Caco-2 (cell line): ENCODE results near the gene MED19. TPM values are rescaled to one million over a fixed set of nuclear protein-coding genes. Genes with fewer than 3 reads are reported as not detected.
A peak's percentile ranks its signal among the peaks of the same experiment; 100 is the strongest.

ENCODE experiments used
- Bru-seq: library from RNA; stranded (reverse); fragments of 400-500 nt; gene quantifications from one replicate; lab custom pipeline; 2021; lab: Mats Ljungman, UMichigan
- BruChase-seq, 2 experiments: library from RNA; stranded (reverse); fragments of 400-500 nt; gene quantifications; one replicate each; lab custom pipeline; 2021; lab: Mats Ljungman, UMichigan
- BruUV-seq: library from RNA; stranded (reverse); fragments of 400-500 nt; replicated peaks from 2 replicates; lab custom pipeline; 2021; lab: Mats Ljungman, UMichigan
- CTCF ChIA-PET: fragments of 300-600 bp; sonication (Branson Sonifier 250); formaldehyde crosslinking; loops from one replicate; lab custom pipeline; 2022; ENCODE audit warnings: antibody characterized with exemption; lab: Charles Lee
- POLR2A ChIA-PET: fragments of 300-600 bp; sonication (Branson Sonifier 250); formaldehyde crosslinking; loops from one replicate; lab custom pipeline; 2022; ENCODE audit warnings: antibody characterized with exemption; lab: Charles Lee
- DNase-seq, 2 experiments: peaks; one replicate each; pipeline versions ENCODE4 v3.0.0 to v3.0.0-alpha.2; 2020 to 2022
- H3K27me3 ChIP-seq: replicated peaks from 2 replicates; pipeline ENCODE4 v1.6.0; 2011; ENCODE audit warnings: low read length; ENCODE audit not compliant: control insufficient read depth, insufficient read depth
- H3K36me3 ChIP-seq: 2 replicates; pipeline ENCODE4 v1.5.1; 2011; ENCODE audit warnings: low read length; ENCODE audit not compliant: control insufficient read depth, insufficient read depth
- H3K4me1 ChIP-seq: fragments of 250-450 bp; sonication (Bioruptor Pico); 2 replicates; pipeline ENCODE4 v1.5.1; 2020; ENCODE audit warnings: mild to moderate bottlenecking
- H3K4me3 ChIP-seq: 2 replicates; pipeline ENCODE4 v1.5.1; 2011; ENCODE audit warnings: low read depth, mild to moderate bottlenecking, control low read depth, low read length
- H3K9me3 ChIP-seq: fragments of 250-450 bp; sonication (Bioruptor Pico); 2 replicates; pipeline ENCODE4 v1.5.1; 2020; ENCODE audit warnings: mild to moderate bottlenecking, moderate library complexity
- H3K27ac Mint-ChIP-seq: one replicate; pipeline ENCODE4 v1.8.0; 2022; ENCODE audit warnings: mixed read lengths; ENCODE audit not compliant: unreplicated experiment
- H3K27me3 Mint-ChIP-seq: one replicate; pipeline ENCODE4 v1.8.0; 2022; ENCODE audit warnings: mixed read lengths; ENCODE audit not compliant: insufficient read depth, unreplicated experiment
- H3K36me3 Mint-ChIP-seq: one replicate; pipeline ENCODE4 v1.8.0; 2022; ENCODE audit warnings: mild to moderate bottlenecking, mixed read lengths; ENCODE audit not compliant: insufficient read depth, unreplicated experiment
- H3K4me1 Mint-ChIP-seq: one replicate; pipeline ENCODE4 v1.8.0; 2022; ENCODE audit warnings: low read depth, mixed read lengths; ENCODE audit not compliant: unreplicated experiment
- H3K4me3 Mint-ChIP-seq: one replicate; pipeline ENCODE4 v1.8.0; 2022; ENCODE audit warnings: mild to moderate bottlenecking, moderate library complexity, mixed read lengths; ENCODE audit not compliant: unreplicated experiment
- H3K9me3 Mint-ChIP-seq: one replicate; pipeline ENCODE4 v1.8.0; 2022; ENCODE audit warnings: mixed read lengths; ENCODE audit not compliant: unreplicated experiment
- intact Hi-C: fragments of 100-400 bp; cut with micrococcal nuclease; formaldehyde crosslinking; loops from one replicate; pipeline ENCODE4 v1.10.0; 2022; ENCODE audit not compliant: unreplicated experiment
- long read RNA-seq: library from polyadenylated mRNA; stranded (forward); transcript quantifications from one replicate; pipeline ENCODE4 v2.0.0, GENCODE V29; 2022
- total RNA-seq: library from RNA; stranded (reverse); gene quantifications from 2 replicates; pipeline ENCODE4 v1.2.3, GENCODE V29; 2022
- TF ChIP-seq, protein P1 (sequence below), 2 experiments: fragments of 200-600 bp in 1 of 2; IDR thresholded peaks; 1 replicate in 1 of 2; 2 replicates in 1 of 2; pipeline versions ENCODE4 v1.5.1 to v1.8.0; 2011 to 2022; ENCODE audit warnings: antibody characterized with exemption in 1 of 2, control low read depth in 1 of 2, inconsistent platforms in 1 of 2, low read depth in 1 of 2, low read length in 1 of 2, mild to moderate bottlenecking in 1 of 2, moderate library complexity in 1 of 2; ENCODE audit not compliant: insufficient read depth in 1 of 2, severe bottlenecking in 1 of 2, unreplicated experiment in 1 of 2

Gene MED19, protein sequence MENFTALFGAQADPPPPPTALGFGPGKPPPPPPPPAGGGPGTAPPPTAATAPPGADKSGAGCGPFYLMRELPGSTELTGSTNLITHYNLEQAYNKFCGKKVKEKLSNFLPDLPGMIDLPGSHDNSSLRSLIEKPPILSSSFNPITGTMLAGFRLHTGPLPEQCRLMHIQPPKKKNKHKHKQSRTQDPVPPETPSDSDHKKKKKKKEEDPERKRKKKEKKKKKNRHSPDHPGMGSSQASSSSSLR
- total RNA-seq (29.2 and 29.7 TPM in 2 replicates), Bru-seq, nascent RNA (percentile 75 among the genes with signal in this experiment), BruChase-seq, experiment 1, labeled RNA remaining after a 2-hour chase (percentile 78 among the genes with signal in this experiment), BruChase-seq, experiment 2, labeled RNA remaining after a 6-hour chase (percentile 76 among the genes with signal in this experiment)
- long read RNA-seq, transcript MED19-202 (5 exons, 1,203 nt) = major isoform, 196 of 212 reads
- long read RNA-seq, partial matches to known transcripts = 4 of 212 reads
- long read RNA-seq, other reads (novel, unspliced or antisense) = 9 of 212 reads

DNA sequence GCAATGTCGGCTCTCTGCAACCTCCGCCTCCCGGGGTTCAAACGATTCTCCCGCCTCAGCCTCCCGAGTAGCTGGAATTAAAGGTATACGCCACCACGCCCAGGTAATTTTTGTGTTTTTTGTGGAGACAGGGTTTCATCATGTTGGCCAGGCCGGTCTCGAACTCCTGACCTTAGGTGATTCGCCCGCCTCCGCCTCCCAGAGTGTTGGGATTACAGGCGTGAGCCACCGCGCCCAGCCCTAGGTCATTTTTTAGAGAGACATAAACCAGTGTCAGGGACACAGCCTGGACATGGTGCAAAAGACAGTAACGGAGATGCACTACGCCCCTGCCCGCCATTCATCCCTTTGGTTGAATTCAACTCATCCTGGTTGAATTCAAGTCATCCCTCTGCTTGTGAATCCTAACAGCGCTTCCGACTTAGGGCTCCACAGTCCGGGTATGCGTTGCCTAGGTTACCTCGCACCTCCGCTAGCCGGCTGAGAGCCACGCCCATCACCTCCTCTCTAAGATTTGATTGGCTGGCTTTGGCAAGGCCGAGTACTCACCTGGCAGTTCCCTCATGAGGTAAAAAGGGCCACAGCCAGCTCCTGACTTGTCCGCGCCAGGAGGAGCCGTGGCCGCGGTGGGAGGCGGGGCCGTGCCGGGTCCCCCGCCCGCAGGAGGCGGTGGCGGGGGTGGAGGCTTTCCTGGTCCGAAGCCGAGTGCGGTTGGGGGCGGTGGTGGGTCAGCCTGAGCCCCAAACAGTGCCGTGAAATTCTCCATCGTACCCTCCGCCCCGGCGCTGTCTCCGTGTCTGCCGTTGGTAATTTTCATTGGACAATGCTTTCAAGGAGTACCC, at the start of gene MED19:
Gene MED19 (minus strand): TSS at position 802 of the 842 bp plus-strand sequence. CDS start 36 bp downstream, at position 766.
- TF ChIP-seq, protein P1, sequence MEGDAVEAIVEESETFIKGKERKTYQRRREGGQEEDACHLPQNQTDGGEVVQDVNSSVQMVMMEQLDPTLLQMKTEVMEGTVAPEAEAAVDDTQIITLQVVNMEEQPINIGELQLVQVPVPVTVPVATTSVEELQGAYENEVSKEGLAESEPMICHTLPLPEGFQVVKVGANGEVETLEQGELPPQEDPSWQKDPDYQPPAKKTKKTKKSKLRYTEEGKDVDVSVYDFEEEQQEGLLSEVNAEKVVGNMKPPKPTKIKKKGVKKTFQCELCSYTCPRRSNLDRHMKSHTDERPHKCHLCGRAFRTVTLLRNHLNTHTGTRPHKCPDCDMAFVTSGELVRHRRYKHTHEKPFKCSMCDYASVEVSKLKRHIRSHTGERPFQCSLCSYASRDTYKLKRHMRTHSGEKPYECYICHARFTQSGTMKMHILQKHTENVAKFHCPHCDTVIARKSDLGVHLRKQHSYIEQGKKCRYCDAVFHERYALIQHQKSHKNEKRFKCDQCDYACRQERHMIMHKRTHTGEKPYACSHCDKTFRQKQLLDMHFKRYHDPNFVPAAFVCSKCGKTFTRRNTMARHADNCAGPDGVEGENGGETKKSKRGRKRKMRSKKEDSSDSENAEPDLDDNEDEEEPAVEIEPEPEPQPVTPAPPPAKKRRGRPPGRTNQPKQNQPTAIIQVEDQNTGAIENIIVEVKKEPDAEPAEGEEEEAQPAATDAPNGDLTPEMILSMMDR (IDR thresholded peaks at IDR 0.05; ENCODE audit: insufficient read depth in 1 of 2, low read depth in 1 of 2, low read length in 1 of 2, severe bottlenecking in 1 of 2, unreplicated experiment in 1 of 2) = no peak
- Mint-ChIP-seq H3K4me1 (peaks cover 18% of the 10 kb centered on the region), H3K4me3 (peak within 1 kb of the TSS; percentile 97), H3K27me3 (no peaks in the 10 kb centered on the region), H3K9me3 (no peaks in the 10 kb centered on the region), H3K27ac (peak within 1 kb of the TSS; percentile 99), H3K36me3 (peaks cover 50% of the 10 kb centered on the region)
- POLR2A ChIA-PET = interaction anchor here (0.6 to 1.6 kb wide), 15 partner anchors 9 to 574 kb away, joined by 3 to 15 read pairs (median 4); partner anchors contain the start of genes CTNND1, SELENOH and SLC43A1
- BruUV-seq = TSS peak; percentile 63
- intact Hi-C loops = loop anchor here (1.0 kb wide), 7 partner anchors 30 to 181 kb away; partner anchors contain the start of genes CLP1, CTNND1, SELENOH and TIMM10
- DNase-seq = peak; percentile 96 to 97
- H3K27me3 ChIP-seq = no peaks in the 10 kb centered on the region
- H3K36me3 ChIP-seq = no peaks in the 10 kb centered on the region; the same call in 1 of the 2 replicates
- H3K9me3 ChIP-seq = no peaks in the 10 kb centered on the region
- H3K4me3 ChIP-seq = peak within 1 kb of the TSS; percentile 91
- peaks cover 6% of the 10 kb centered on the region; the same call in 1 of the 2 replicates for H3K4me1 ChIP-seq
- CTCF ChIA-PET = interaction anchor here (0.5 to 1.4 kb wide), 3 partner anchors 40 to 89 kb away, joined by 3 to 18 read pairs (median 4); partner anchors contain the start of gene BTBD18

GRCh38 chr11:57758174-57758573, 46.2 kb upstream of the MED19 start:
- DNase-seq = no peak
- H3K4me1 ChIP-seq = peaks cover 5% of the 10 kb centered on the region; the same call in 1 of the 2 replicates
- H3K36me3 Mint-ChIP-seq = peaks cover 12% of the 10 kb centered on the region
- H3K4me3 ChIP-seq = no peak overlapping the region
- no peaks in the 10 kb centered on the region for H3K27me3 ChIP-seq
- ChIA-PET POLR2A (interaction anchor here (0.9 kb wide), 1 partner anchor 20 kb away, joined by 5 read pairs; no protein-coding TSS in a partner anchor), CTCF (interaction anchor here (3.2 kb wide), 1 partner anchor 42 kb away, joined by 31 read pairs; no protein-coding TSS in a partner anchor)
- TF ChIP-seq, protein P1 (IDR thresholded peaks at IDR 0.05; ENCODE audit: insufficient read depth in 1 of 2, low read depth in 1 of 2, low read length in 1 of 2, severe bottlenecking in 1 of 2, unreplicated experiment in 1 of 2) = no peak
- no peaks in the 10 kb centered on the region for H3K9me3 Mint-ChIP-seq
- H3K4me3 Mint-ChIP-seq = no peak overlapping the region
- no peaks in the 10 kb centered on the region for H3K9me3 ChIP-seq
- no peaks in the 10 kb centered on the region for H3K27me3 Mint-ChIP-seq
- peaks cover 9% of the 10 kb centered on the region for H3K4me1 Mint-ChIP-seq
- H3K27ac Mint-ChIP-seq = no peak overlapping the region
- no TSS peak for BruUV-seq
- H3K36me3 ChIP-seq = no peaks in the 10 kb centered on the region
- intact Hi-C loops = no loop called here
